HEK293T (cell line): ENCODE measurements around the gene KRTAP5-2.

ENCODE experiments used
- CTCF ChIA-PET: fragments of 350-600 bp; formaldehyde crosslinking; extraction: SDS; loops from one replicate; lab custom pipeline; 2021; ENCODE audit warnings: antibody characterized with exemption, inconsistent platforms; lab: Yijun Ruan, JAX
- POLR2A ChIA-PET: fragments of 350-600 bp; formaldehyde crosslinking; extraction: SDS; loops from one replicate; lab custom pipeline; 2020; ENCODE audit warnings: antibody characterized with exemption, inconsistent platforms; lab: Yijun Ruan, JAX
- DNase-seq: peaks from one replicate; pipeline ENCODE4 v3.0.0; 2012; ENCODE audit warnings: mixed read lengths; ENCODE audit errors: extremely low spot score
- ARNT ChIP-seq: fragments of 450-650 bp; IDR thresholded peaks from 2 replicates; pipeline ENCODE4 v1.6.1; 2017; ENCODE audit warnings: mild to moderate bottlenecking
- BHLHE40 ChIP-seq: fragments of 450-650 bp; IDR thresholded peaks from 2 replicates; pipeline ENCODE4 v1.6.1; 2016; ENCODE audit warnings: mild to moderate bottlenecking, moderate library complexity, borderline replicate concordance
- CTBP1 ChIP-seq: fragments of 450-650 bp; IDR thresholded peaks from 2 replicates; pipeline ENCODE4 v1.6.1; 2016; ENCODE audit warnings: borderline replicate concordance
- ELF4 ChIP-seq: fragments of 450-650 bp; IDR thresholded peaks from 2 replicates; pipeline ENCODE4 v1.6.1; 2017; ENCODE audit warnings: antibody characterized with exemption
- FOXA1 ChIP-seq: fragments of 450-650 bp; IDR thresholded peaks from 2 replicates; pipeline ENCODE4 v1.6.1; 2016; ENCODE audit warnings: mild to moderate bottlenecking
- FOXK2 ChIP-seq: fragments of 450-650 bp; IDR thresholded peaks from 2 replicates; pipeline ENCODE4 v1.6.1; 2016; ENCODE audit warnings: mild to moderate bottlenecking
- FOXM1 ChIP-seq: fragments of 450-650 bp; IDR thresholded peaks from 2 replicates; pipeline ENCODE4 v1.6.1; 2017; ENCODE audit warnings: mild to moderate bottlenecking, borderline replicate concordance
- HDGF ChIP-seq: fragments of 450-650 bp; IDR thresholded peaks from 2 replicates; pipeline ENCODE4 v1.6.1; 2017; ENCODE audit warnings: antibody characterized with exemption, borderline replicate concordance
- L3MBTL2 ChIP-seq: fragments of 450-650 bp; conservative IDR thresholded peaks from 2 replicates; pipeline ENCODE4 v1.6.1; 2016; ENCODE audit warnings: mild to moderate bottlenecking
- LEF1 ChIP-seq: fragments of 450-650 bp; IDR thresholded peaks from 2 replicates; pipeline ENCODE4 v1.6.1; 2017; ENCODE audit warnings: mild to moderate bottlenecking, borderline replicate concordance
- NFRKB ChIP-seq: fragments of 450-650 bp; IDR thresholded peaks from 2 replicates; pipeline ENCODE4 v1.6.1; 2016; ENCODE audit warnings: mild to moderate bottlenecking, moderate library complexity
- SP1 ChIP-seq: fragments of 450-650 bp; IDR thresholded peaks from 2 replicates; pipeline ENCODE4 v1.6.1; 2017
- SUZ12 ChIP-seq: fragments of 450-650 bp; IDR thresholded peaks from 2 replicates; pipeline ENCODE4 v1.6.1; 2016; ENCODE audit warnings: mild to moderate bottlenecking
- TARDBP ChIP-seq: fragments of 450-650 bp; IDR thresholded peaks from 2 replicates; pipeline ENCODE4 v1.6.1; 2016
- ZNF384 ChIP-seq: fragments of 450-650 bp; IDR thresholded peaks from 2 replicates; pipeline ENCODE4 v1.6.1; 2016
- TF ChIP-seq, protein P1 (sequence below): fragments of 450-650 bp; IDR thresholded peaks from 2 replicates; pipeline ENCODE4 v1.6.1; 2016

The KRTAP5-2 gene

GRCh38 chr11:1563697-1564534 lies 34.2 kb downstream of the KRTAP5-2 start:
- DNase-seq: no peak
- ChIA-PET POLR2A (interaction anchor here (2.1 kb wide), 1 partner anchor 10 kb away, joined by 11 read pairs; no protein-coding TSS in a partner anchor), CTCF (interaction anchor here (2.4 kb wide), 1 partner anchor 11 kb away, joined by 9 read pairs; no protein-coding TSS in a partner anchor)
- no peak for TF ChIP-seq ARNT
- TF ChIP-seq BHLHE40: no peak
- TF ChIP-seq TARDBP: no peak

DNA sequence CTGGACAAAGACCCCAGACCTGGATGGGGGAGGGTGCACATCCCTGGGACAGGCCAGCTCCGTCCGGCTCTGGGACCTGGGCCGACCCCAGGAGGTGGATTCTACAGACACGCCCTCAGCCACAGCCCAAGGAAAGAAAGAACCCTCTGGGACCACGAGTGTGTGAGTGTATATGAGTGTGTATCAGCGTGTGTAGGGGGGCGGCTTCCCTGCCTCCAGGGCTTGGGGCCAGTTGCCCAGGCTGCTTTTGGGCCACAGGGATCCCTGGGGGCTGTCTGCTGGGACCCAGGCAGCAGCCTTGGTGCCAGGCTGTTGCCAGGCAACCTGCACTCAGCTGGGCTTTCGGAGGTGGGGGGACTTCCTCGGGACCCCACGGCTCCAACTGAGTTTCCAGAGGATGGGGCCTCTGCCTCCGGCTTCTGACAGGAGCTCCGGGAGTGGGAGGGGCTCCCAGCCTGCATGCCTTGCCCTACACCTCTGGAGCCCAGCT lies 34.9 kb downstream of the KRTAP5-2 start:
- ChIA-PET POLR2A (no interaction called here), CTCF (no interaction called here)
- TF ChIP-seq LEF1: no peak
- no peak for TF ChIP-seq TARDBP
- no peak for TF ChIP-seq L3MBTL2
- TF ChIP-seq ARNT: no peak
- TF ChIP-seq BHLHE40: no peak
- TF ChIP-seq, protein P1, sequence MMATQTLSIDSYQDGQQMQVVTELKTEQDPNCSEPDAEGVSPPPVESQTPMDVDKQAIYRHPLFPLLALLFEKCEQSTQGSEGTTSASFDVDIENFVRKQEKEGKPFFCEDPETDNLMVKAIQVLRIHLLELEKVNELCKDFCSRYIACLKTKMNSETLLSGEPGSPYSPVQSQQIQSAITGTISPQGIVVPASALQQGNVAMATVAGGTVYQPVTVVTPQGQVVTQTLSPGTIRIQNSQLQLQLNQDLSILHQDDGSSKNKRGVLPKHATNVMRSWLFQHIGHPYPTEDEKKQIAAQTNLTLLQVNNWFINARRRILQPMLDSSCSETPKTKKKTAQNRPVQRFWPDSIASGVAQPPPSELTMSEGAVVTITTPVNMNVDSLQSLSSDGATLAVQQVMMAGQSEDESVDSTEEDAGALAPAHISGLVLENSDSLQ: no peak
- no peak for TF ChIP-seq CTBP1
- no peak for TF ChIP-seq ZNF384
- no peak for TF ChIP-seq NFRKB
- no peak for TF ChIP-seq SUZ12
- no peak for TF ChIP-seq FOXK2
- TF ChIP-seq ELF4: no peak
- TF ChIP-seq FOXA1: no peak
- no peak for TF ChIP-seq HDGF
- TF ChIP-seq SP1: no peak
- TF ChIP-seq FOXM1: no peak
- no peak for DNase-seq

DNA sequence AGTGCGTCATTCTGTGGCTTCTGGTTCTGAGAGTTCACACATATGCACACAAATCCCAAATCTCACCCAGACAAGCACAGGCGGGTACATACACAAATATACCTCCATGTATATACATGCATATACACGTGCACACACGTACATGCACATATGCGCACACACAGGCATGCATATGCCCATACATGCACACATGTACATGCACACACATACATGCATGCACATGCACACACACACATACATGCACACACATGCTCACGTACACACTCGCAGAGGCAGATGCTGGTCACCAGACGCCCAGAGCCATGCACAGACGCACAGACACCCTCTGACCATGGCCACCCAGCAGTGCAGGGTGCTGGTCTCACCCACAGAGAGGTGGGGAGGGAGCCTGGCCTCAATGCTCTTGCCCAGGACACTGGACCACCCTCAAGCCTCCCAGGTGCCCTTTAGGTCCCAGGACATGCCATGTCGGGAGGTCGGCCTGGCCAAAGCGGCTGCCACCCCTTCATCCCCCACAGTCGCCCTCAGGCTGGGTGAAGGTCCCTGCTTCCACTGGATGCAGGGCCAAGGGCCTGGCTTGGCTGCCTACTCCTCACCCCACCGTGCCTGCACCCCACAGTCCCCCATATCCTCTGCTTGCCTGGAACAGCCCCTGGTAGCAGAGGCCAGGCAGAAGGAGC lies 35.5 kb downstream of the KRTAP5-2 start:
- CTCF ChIA-PET: no interaction called here
- POLR2A ChIA-PET: no interaction called here
- DNase-seq: no peak
- TF ChIP-seq L3MBTL2 (no peak), HDGF (no peak)

DNA sequence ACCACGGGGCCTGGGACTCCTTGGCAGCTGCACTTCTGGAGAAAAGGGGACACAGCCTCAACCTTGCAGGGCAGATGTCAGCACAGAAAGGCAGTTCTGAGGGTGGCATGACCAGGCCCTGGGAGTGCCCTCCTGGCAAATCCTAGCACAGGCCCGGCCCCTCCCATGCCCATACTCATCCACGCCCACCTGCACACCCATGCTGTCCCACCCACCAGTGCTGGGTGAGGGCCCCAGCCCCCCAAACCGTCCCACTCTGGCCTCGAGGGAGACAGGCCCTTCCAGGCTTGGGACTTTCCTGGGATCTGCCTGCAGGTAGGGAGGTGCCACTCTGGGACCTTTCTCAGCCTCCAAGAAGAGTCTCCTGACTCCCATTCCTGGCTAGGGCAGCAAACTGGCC lies 36.1 kb downstream of the KRTAP5-2 start:
- TF ChIP-seq TARDBP (no peak), HDGF (no peak), ELF4 (no peak), L3MBTL2 (no peak), ZNF384 (no peak), FOXA1 (no peak), CTBP1 (no peak), LEF1 (no peak)
- DNase-seq: no peak
- ChIA-PET POLR2A (no interaction called here), CTCF (no interaction called here)

DNA sequence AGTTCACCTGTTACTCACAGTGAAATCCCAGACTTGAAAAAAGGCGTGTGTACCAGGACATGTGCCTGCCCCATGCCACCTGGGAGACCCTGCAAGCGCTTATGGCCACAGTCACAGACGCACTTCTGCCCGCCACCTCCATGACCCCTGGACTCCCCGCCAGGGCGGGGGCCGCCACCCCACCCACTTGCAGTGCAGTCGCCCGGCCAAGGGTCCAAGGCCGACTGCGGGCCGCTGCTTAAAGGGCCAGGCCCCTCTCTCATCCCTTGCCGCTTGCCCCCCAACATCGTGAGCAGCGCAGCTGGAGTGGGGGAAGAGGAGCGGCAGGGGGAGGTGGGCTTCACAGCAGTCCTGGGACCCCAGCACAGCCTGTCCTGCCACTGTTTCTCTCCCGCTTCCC lies 36.8 kb downstream of the KRTAP5-2 start:
- no peak for TF ChIP-seq NFRKB
- TF ChIP-seq ELF4: no peak
- no peak for TF ChIP-seq BHLHE40
- no peak for TF ChIP-seq ARNT
- no peak for TF ChIP-seq FOXA1
- no peak for TF ChIP-seq CTBP1
- TF ChIP-seq LEF1: no peak
- TF ChIP-seq HDGF: no peak
- TF ChIP-seq TARDBP: no peak
- TF ChIP-seq SUZ12: no peak
- TF ChIP-seq FOXK2: no peak
- ChIA-PET POLR2A (no interaction called here), CTCF (no interaction called here)
- DNase-seq: no peak

DNA sequence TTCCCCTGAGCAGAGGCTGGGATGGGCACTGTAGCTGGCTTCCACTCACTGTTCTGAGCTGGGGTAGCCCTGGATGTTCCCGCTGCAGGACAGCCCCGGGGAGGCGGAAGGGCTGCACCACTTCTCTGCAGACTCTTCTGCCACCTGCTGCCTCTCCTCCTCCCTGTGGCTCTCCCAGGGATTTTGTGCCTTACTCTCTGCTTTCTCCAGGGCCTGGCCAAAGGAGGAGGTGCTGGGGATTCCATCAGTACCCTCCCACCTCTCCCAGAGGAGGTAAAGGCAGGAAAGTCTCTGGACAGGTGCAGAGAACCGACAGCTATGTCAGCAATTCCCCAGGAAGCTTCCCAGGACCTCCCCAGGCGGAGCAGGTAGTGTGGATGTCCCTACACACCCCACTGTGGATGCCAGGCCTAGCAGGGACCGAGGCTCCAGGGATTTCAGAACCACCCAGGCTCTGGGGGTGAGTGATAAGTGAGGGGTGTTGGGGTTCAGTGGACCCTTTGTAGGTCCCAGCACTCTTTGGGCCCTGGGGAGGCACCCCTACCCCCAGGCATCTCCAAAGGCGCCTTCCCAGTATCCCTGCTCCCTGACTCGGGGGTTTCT lies 37.3 kb downstream of the KRTAP5-2 start:
- TF ChIP-seq TARDBP: no peak
- TF ChIP-seq SUZ12: no peak
- TF ChIP-seq FOXM1: no peak
- TF ChIP-seq LEF1: no peak
- CTCF ChIA-PET: interaction anchor here (1.0 kb wide), 1 partner anchor 14 kb away, joined by 3 read pairs; no protein-coding TSS in a partner anchor
- DNase-seq: no peak
- POLR2A ChIA-PET: no interaction called here

GRCh38 chr11:1560002-1560648 lies 38.0 kb downstream of the KRTAP5-2 start:
- TF ChIP-seq LEF1: no peak
- no peak for TF ChIP-seq CTBP1
- no peak for TF ChIP-seq BHLHE40
- TF ChIP-seq NFRKB: no peak
- TF ChIP-seq SUZ12: no peak
- TF ChIP-seq L3MBTL2: no peak
- TF ChIP-seq FOXM1: no peak
- TF ChIP-seq ARNT: no peak
- no peak for TF ChIP-seq TARDBP
- TF ChIP-seq FOXK2: no peak
- no peak for TF ChIP-seq HDGF
- no peak for TF ChIP-seq SP1
- TF ChIP-seq FOXA1: no peak
- TF ChIP-seq ELF4: no peak
- TF ChIP-seq, protein P1: no peak
- TF ChIP-seq ZNF384: no peak
- POLR2A ChIA-PET: no interaction called here
- CTCF ChIA-PET: interaction anchor here (0.5 to 1.0 kb wide), 2 partner anchors 13 to 15 kb away, joined by 3 read pairs; no protein-coding TSS in a partner anchor
- DNase-seq: no peak
